Mucosa of stomach (tissue), 1 donor: ENCODE measurements around the gene WDFY3.

Experiments used
- H3K27me3 ChIP-seq: one replicate; pipeline ENCODE4 v1.7.0; 2013; ENCODE audit warnings: mild to moderate bottlenecking, low read length; ENCODE audit not compliant: control insufficient read depth, insufficient read depth
- H3K36me3 ChIP-seq: one replicate; pipeline ENCODE4 v1.7.0; 2013; ENCODE audit warnings: low read length; ENCODE audit not compliant: control insufficient read depth, insufficient read depth
- H3K4me1 ChIP-seq: one replicate; pipeline ENCODE4 v1.7.0; 2013; ENCODE audit warnings: mild to moderate bottlenecking, low read length; ENCODE audit not compliant: control insufficient read depth, insufficient read depth
- H3K4me3 ChIP-seq: one replicate; pipeline ENCODE4 v1.7.0; 2013; ENCODE audit warnings: low read length
- H3K9ac ChIP-seq: one replicate; pipeline ENCODE4 v1.7.0; 2013; ENCODE audit warnings: mild to moderate bottlenecking, low read length, moderate library complexity
- H3K9me3 ChIP-seq: one replicate; pipeline ENCODE4 v1.7.0; 2013; ENCODE audit warnings: mild to moderate bottlenecking, low read length, moderate library complexity; ENCODE audit not compliant: control insufficient read depth
- donor health status: Pancreatic carcinoma.

WDFY3 gene

DNA sequence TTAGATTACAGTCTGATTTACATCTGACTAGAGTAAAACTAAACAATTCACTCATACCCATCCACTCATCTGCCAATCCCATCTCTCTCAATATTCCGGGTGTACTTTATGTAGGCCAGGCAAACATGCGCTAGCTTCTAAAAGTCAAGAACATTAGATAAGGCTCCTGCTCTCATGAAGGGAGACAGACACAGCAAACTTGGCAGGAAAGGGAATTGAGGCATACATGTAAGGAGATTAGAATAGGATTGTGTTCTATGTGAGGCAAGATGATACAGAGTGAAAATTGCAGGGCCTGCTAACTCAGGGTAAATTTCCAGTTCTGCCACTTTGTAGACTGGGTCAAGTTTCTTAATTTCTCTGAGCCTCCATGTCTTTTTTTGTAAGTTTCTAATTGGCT, 247.8 kb downstream of the WDFY3 start:
- Histone ChIP-seq H3K4me3 (no peak overlapping the region), H3K27me3 (no peaks in the 10 kb centered on the region), H3K4me1 (no peaks in the 10 kb centered on the region), H3K36me3 (no peaks in the 10 kb centered on the region), H3K9me3 (no peaks in the 10 kb centered on the region), H3K9ac (no peak overlapping the region)

DNA sequence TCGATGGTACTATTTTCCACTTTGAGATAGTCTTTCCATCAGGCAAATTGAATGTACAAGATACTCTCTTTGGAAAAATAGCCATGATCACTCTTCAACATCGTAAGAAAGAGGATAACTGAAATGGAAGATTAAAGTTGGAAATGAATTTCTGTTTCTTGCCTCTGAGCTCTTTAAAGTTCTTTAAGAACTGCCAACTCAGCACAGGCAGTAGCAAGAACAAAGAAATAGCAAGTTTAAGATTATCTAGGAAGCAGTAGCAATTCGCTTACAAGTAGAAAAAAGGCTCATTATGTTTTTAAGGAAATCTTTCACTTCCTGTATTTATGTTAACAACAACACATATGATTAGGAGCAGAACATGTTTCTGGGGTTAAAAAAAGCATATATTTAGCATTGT, 255.9 kb downstream of the WDFY3 start:
- Histone ChIP-seq H3K9ac (no peak overlapping the region), H3K27me3 (no peaks in the 10 kb centered on the region), H3K36me3 (no peaks in the 10 kb centered on the region), H3K4me1 (no peaks in the 10 kb centered on the region), H3K4me3 (no peak overlapping the region), H3K9me3 (no peaks in the 10 kb centered on the region)

DNA sequence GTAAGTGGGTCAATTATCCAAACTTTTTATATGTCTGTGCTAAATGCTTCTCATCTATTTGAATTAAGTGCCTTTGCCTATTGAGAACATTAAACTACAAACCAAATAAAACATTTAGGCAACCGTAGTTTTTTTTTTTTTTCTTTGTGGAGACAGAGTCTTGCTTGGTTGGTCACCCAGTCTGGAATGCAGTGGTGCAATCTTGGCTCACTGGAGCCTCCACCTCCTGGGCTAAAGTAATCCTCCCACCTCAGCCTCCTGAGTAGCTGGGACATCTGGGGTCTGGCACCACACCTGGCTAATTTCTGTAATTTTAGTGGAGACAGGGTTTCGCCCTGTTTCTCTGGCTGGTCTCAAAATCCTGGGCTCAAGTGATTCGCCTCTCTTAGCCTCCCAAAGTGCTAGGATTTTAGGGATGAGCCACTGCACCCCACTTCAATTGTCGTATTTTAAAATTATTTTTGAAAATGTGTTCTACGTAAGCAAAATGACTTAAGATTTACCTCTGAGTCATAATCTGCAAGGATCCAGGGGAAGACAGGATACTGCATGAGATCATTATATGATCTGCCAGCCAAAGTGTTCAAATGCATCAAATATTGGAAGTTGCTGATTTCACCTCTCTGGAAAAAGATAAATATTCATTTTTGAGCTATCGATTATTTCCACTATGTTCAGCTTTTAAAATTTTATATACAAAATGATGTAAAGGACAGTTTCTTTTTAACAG, 257.9 kb downstream of the WDFY3 start:
- no peak overlapping the region for H3K4me3 ChIP-seq
- H3K27me3 ChIP-seq, result no peaks in the 10 kb centered on the region
- H3K4me1 ChIP-seq, result no peaks in the 10 kb centered on the region
- no peaks in the 10 kb centered on the region for H3K9me3 ChIP-seq
- no peaks in the 10 kb centered on the region for H3K36me3 ChIP-seq
- no peak overlapping the region for H3K9ac ChIP-seq

DNA sequence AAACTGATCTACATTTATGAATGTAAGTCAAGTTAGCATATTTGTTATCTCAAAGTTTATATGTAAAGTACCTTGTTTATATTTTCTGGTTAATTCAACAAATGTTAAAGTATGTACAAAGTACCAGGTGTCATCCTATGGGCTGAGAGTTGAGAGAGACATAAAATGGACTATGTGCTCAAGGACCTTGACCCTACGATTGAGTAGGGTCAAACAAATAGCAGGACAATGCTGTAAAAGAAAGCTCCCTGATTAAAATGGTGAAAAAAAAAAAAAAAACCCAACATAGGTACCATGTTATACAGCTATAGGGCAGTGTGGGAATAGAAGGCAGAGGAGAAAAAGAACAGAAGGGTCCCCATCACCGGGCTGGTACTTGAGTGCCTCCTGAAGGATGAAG, 260.2 kb downstream of the WDFY3 start:
- Histone ChIP-seq H3K27me3 (no peaks in the 10 kb centered on the region), H3K4me3 (no peak overlapping the region), H3K36me3 (no peaks in the 10 kb centered on the region), H3K9ac (no peak overlapping the region), H3K9me3 (no peaks in the 10 kb centered on the region), H3K4me1 (no peaks in the 10 kb centered on the region)

DNA sequence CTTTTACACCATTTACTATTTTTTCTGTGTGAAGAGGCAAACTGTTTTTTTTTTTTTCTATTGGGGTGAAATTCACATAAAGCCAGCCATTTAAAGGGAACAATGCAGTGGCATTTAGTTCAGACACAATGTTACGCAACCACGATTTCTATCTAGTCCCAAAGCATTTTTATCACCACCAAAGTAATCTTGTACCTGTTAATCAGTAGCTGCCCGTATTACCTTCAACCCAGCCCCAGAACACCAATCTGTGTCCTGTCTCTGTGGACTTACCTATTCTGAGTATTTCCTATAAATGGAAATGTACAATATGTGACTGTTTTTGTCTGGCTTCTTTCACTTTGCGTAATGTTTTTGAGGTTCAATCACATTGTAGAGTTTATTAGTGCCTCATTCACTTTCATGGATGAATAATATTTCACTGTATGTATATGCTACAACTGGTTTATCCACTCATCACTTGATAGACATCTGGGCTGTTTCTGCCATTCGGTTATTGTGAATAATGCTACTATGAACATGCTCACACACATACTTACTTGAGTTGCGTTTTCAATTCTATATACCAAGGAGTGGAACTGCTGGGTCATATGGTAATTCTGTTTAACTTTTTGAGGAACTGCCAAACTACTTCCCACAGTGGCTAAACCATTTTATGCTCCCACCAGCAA, 267.4 kb downstream of the WDFY3 start:
- H3K36me3 ChIP-seq, result no peaks in the 10 kb centered on the region
- H3K4me3 ChIP-seq, result no peak overlapping the region
- H3K9ac ChIP-seq, result no peak overlapping the region
- H3K27me3 ChIP-seq, result no peaks in the 10 kb centered on the region
- H3K4me1 ChIP-seq, result no peaks in the 10 kb centered on the region
- H3K9me3 ChIP-seq, result no peaks in the 10 kb centered on the region

DNA sequence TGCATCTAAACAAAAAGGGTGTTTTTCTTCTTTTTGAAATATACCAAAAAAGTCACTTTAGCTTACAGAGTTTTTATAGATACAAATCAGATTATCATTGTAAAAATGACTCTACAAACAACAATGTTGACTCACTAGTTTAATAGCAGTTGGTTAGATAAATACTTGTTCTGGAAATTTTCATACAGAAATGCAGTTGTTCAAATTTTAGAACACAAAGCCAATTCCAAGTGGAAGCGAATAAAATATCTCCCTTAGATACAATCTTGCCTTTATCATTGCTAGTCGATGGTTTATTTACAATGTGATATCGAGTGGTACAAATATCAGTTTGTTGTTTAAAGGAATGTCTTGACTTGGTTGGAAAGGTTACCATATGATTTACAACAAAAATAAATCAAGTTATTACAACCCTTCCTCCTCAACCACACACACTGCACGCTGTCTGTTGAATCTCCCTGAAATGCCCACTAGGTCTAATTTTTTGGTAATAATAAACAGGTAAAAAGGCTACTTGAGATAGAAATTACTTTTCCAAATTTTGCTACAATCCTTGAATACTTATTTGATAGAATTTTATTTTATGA, 268.8 kb downstream of the WDFY3 start:
- H3K4me3 ChIP-seq, result no peak overlapping the region
- H3K4me1 ChIP-seq, result no peaks in the 10 kb centered on the region
- no peaks in the 10 kb centered on the region for H3K36me3 ChIP-seq
- H3K9me3 ChIP-seq, result no peaks in the 10 kb centered on the region
- no peak overlapping the region for H3K9ac ChIP-seq
- no peaks in the 10 kb centered on the region for H3K27me3 ChIP-seq

DNA sequence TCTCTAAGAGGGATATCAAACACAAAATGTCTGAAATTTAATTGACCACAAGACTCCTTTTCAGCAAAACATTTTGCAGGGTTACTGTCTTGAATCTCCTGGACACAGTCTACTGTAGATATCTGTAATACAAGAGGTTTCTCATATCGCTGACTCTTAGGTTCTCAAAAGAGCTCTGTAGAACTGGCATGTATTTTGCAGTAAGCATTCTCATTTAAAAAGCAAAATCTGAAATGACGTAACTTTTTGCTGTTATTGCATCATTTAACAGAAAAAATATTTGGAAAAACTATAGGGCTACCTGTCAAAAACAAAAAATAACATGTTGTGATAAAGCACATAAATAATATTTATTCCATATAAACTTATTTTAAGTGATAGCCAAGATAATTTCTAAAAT, 269.3 kb downstream of the WDFY3 start:
- Histone ChIP-seq H3K4me1 (no peaks in the 10 kb centered on the region), H3K9ac (no peak overlapping the region), H3K27me3 (no peaks in the 10 kb centered on the region), H3K36me3 (no peaks in the 10 kb centered on the region), H3K9me3 (no peaks in the 10 kb centered on the region), H3K4me3 (no peak overlapping the region)

DNA sequence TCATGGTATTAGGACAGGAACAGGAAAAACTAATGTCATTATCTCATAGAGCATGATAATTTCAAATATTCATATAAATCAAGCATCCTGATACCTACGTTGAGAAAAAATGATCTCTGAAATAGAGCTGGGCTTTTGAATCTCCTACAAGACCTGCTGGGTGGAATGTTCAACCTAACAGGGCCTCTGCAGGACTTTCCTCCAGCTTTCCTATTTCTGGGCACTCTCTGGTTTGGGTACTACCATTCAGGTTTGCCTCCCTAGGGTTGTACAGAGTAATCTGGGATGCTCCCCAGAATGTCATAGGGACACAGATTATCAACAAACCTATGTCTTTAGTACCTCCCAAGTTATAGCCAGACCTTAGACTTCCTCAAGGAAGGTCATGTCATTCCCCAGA, 274.7 kb downstream of the WDFY3 start:
- no peaks in the 10 kb centered on the region for H3K36me3 ChIP-seq
- no peaks in the 10 kb centered on the region for H3K27me3 ChIP-seq
- no peaks in the 10 kb centered on the region for H3K9me3 ChIP-seq
- no peak overlapping the region for H3K4me3 ChIP-seq
- H3K4me1 ChIP-seq, result no peaks in the 10 kb centered on the region
- H3K9ac ChIP-seq, result no peak overlapping the region

DNA sequence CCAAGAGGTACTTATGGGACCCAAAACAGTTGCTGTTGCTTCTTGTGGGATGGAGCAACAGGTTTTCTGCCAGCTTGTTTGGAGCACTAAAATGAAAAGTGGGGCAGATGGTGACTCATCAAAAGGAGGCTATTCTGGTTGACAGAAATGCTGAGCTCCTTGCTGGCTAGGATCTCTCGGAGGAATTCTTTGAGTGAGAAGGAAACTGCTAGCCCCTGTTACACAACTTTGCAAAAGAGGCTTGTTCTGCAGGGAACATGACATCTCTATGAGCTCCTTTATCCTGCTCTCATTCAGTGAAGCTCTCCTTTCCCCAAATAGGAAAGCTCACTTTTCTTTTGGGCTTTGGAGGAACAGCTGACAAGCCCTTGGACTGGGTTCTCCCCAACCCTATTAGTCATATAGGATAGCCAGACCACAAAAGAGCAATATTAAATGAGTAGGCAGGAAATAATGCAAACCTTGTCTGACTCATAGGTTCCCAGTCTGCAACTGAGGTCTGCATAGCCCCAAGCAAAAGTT, 275.3 kb downstream of the WDFY3 start:
- Histone ChIP-seq H3K36me3 (no peaks in the 10 kb centered on the region), H3K27me3 (no peaks in the 10 kb centered on the region), H3K4me3 (no peak overlapping the region), H3K9me3 (no peaks in the 10 kb centered on the region), H3K9ac (no peak overlapping the region), H3K4me1 (no peaks in the 10 kb centered on the region)

DNA sequence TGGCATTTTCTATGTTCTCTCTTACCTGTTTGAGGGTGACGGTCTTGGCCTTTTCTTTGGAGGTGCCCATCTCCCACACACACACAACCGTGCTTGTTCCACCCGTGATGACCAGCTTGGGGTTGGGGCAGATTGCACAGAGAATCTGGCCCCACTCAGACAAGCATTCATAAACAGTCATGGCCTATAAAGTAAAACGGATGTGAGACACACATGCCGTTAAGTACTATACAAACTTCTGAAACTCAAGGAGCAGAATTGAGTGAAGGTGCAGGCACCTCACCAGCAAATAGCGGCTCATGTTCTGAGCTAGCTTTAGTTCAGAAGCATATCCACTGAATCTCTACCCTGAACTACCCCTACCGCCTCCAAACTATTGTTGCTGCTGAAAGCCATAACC, 276.0 kb downstream of the WDFY3 start:
- H3K4me1 ChIP-seq, result no peaks in the 10 kb centered on the region
- no peak overlapping the region for H3K9ac ChIP-seq
- H3K27me3 ChIP-seq, result no peaks in the 10 kb centered on the region
- H3K36me3 ChIP-seq, result no peaks in the 10 kb centered on the region
- H3K4me3 ChIP-seq, result no peak overlapping the region
- no peaks in the 10 kb centered on the region for H3K9me3 ChIP-seq

DNA sequence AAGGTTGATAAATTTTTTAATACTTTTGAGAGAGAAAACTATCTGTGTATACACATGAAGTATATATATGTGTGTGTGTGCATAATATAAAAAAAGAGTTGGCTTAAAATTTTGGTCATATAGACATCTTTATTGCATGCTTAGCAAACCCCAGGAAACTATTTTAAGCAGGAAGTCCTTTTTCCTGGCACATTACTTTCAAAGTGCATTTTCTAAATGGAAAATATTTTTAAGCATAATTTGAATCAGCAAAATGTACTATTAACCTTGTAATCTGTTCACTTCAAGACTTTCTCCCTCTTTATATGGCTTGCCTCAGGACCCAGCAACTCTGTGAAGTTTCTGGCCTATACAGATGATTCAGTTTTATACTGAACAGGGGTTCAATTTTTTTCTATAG, 277.3 kb downstream of the WDFY3 start:
- H3K4me3 ChIP-seq, result no peak overlapping the region
- no peaks in the 10 kb centered on the region for H3K4me1 ChIP-seq
- no peaks in the 10 kb centered on the region for H3K27me3 ChIP-seq
- no peak overlapping the region for H3K9ac ChIP-seq
- H3K36me3 ChIP-seq, result no peaks in the 10 kb centered on the region
- no peaks in the 10 kb centered on the region for H3K9me3 ChIP-seq

DNA sequence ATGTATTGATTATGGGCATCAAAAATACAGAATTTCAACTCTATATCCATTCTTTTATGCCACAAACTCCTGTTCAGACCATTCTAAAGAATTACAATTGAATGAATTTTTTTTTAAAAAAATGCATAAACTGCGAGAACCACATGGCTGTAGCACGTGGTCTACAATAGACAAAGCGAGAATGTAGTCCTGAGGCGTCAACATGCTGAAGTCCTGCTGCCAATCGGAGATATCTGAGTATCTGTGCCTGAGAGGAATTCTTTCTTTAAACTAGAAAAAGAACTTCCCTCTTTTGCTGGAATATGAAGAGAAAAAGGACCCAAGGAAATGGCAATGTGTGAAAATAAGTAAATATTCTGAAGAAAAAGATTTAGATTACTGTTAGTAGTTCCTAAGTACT, 277.9 kb downstream of the WDFY3 start:
- H3K9ac ChIP-seq, result no peak overlapping the region
- no peak overlapping the region for H3K4me3 ChIP-seq
- no peaks in the 10 kb centered on the region for H3K27me3 ChIP-seq
- no peaks in the 10 kb centered on the region for H3K36me3 ChIP-seq
- H3K9me3 ChIP-seq, result no peaks in the 10 kb centered on the region
- H3K4me1 ChIP-seq, result no peaks in the 10 kb centered on the region
